T-helper 17 cell (primary cell): ENCODE results near the gene ALG1. TPM values are rescaled to one million over a fixed set of nuclear protein-coding genes. Genes with fewer than 3 reads are reported as not detected.
"Not testable (repeated sequence)": the region's sequence is repeated elsewhere in the genome, so short reads cannot be mapped to it uniquely, and the experiment has no call there.

Experiments
- ATAC-seq: fragments of 150-1000 bp; cut with Tn5 transposase; 2 replicates; pipeline ENCODE4 v1.10.0; 2021; ENCODE audit warnings: mild to moderate bottlenecking, moderate library complexity
- DNase-seq, 3 donors: peaks; one replicate each; pipeline versions ENCODE4 v3.0.0 to v3.0.0-alpha.2; 2020 to 2021
- H3K9me3 ChIP-seq: one replicate; pipeline ENCODE4 v1.7.0; 2013; ENCODE audit warnings: low read length, mild to moderate bottlenecking; ENCODE audit not compliant: control insufficient read depth, poor library complexity, severe bottlenecking
- H3K27ac Mint-ChIP-seq: one replicate; pipeline ENCODE4 v1.8.0; 2022; ENCODE audit warnings: mild to moderate bottlenecking, moderate library complexity, mixed read lengths
- H3K27me3 Mint-ChIP-seq: one replicate; pipeline ENCODE4 v1.8.0; 2022; ENCODE audit warnings: mixed read lengths
- H3K36me3 Mint-ChIP-seq: one replicate; pipeline ENCODE4 v1.8.0; 2022; ENCODE audit warnings: low read depth, mixed read lengths
- H3K4me1 Mint-ChIP-seq: one replicate; pipeline ENCODE4 v1.8.0; 2022; ENCODE audit warnings: mild to moderate bottlenecking, mixed read lengths
- H3K4me3 Mint-ChIP-seq: one replicate; pipeline ENCODE4 v1.8.0; 2022; ENCODE audit warnings: mild to moderate bottlenecking, moderate library complexity, mixed read lengths
- total RNA-seq, 4 donors: library from RNA in 2 of 4; stranded (reverse) in 2 of 4; gene quantifications; one replicate each; pipeline ENCODE4 v1.2.3 and lab custom pipeline; 2022 to 2026

Gene ALG1
- total RNA-seq, 2 donors from 2014 or later, result 10.0 to 10.3 TPM

- no peak for ATAC-seq
- no peaks in the 10 kb centered on the region for H3K9me3 ChIP-seq
- no peaks in the 10 kb centered on the region for H3K27me3 Mint-ChIP-seq
- H3K27ac Mint-ChIP-seq, result peak overlapping the region; percentile 97
- peaks cover 16% of the 10 kb centered on the region for H3K4me1 Mint-ChIP-seq
- peaks cover 4% of the 10 kb centered on the region for H3K36me3 Mint-ChIP-seq
- DNase-seq, result no peak
- peak overlapping the region; percentile 96 for H3K4me3 Mint-ChIP-seq
These were observed 963 bp downstream of the ALG1 start for GRCh38 chr16:5072334-5073278.

GRCh38 chr16:5073279-5073629, 1.6 kb downstream of the ALG1 start:
- H3K27ac Mint-ChIP-seq, result no peak overlapping the region
- peaks cover 4% of the 10 kb centered on the region for H3K36me3 Mint-ChIP-seq
- H3K27me3 Mint-ChIP-seq, result no peaks in the 10 kb centered on the region

GRCh38 chr16:5073771-5074170, 2.1 kb downstream of the ALG1 start:
- H3K9me3 ChIP-seq, H3K27me3 Mint-ChIP-seq, H3K27ac Mint-ChIP-seq, DNase-seq, ATAC-seq, H3K36me3 Mint-ChIP-seq, H3K4me3 Mint-ChIP-seq: not testable (repeated sequence)
- peaks cover 16% of the 10 kb centered on the region for H3K4me1 Mint-ChIP-seq

More at GRCh38 chr16:5073279-5073629, 1.6 kb downstream of the ALG1 start:
- H3K4me3 Mint-ChIP-seq, result peak overlapping the region; percentile 96
- no peaks in the 10 kb centered on the region for H3K9me3 ChIP-seq
- H3K4me1 Mint-ChIP-seq, result peaks cover 16% of the 10 kb centered on the region
- DNase-seq (no peak), ATAC-seq (no peak)

- H3K36me3 Mint-ChIP-seq, result peaks cover 4% of the 10 kb centered on the region
- no peak overlapping the region for H3K27ac Mint-ChIP-seq
- no peak overlapping the region for H3K4me3 Mint-ChIP-seq
These were observed 4.0 kb downstream of the ALG1 start for GRCh38 chr16:5075637-5076036.

GRCh38 chr16:5077304-5077703, 5.7 kb downstream of the ALG1 start:
- H3K27me3 Mint-ChIP-seq, result no peaks in the 10 kb centered on the region
- H3K36me3 Mint-ChIP-seq, result peaks cover 4% of the 10 kb centered on the region
- H3K27ac Mint-ChIP-seq, result no peak overlapping the region
- no peak for ATAC-seq
- no peaks in the 10 kb centered on the region for H3K9me3 ChIP-seq
- DNase-seq, result no peak
- H3K4me3 Mint-ChIP-seq, result no peak overlapping the region
- peaks cover 7% of the 10 kb centered on the region for H3K4me1 Mint-ChIP-seq

More at GRCh38 chr16:5075637-5076036, 4.0 kb downstream of the ALG1 start:
- H3K27me3 Mint-ChIP-seq, result no peaks in the 10 kb centered on the region
- ATAC-seq (no peak), DNase-seq (no peak)
- H3K9me3 ChIP-seq, result no peaks in the 10 kb centered on the region
- H3K4me1 Mint-ChIP-seq, result peaks cover 16% of the 10 kb centered on the region

- Mint-ChIP-seq H3K27ac (no peak overlapping the region), H3K4me3 (no peak overlapping the region), H3K36me3 (peaks cover 4% of the 10 kb centered on the region), H3K27me3 (no peaks in the 10 kb centered on the region), H3K4me1 (no peaks in the 10 kb centered on the region)
- DNase-seq (no peak), ATAC-seq (no peak)
- no peaks in the 10 kb centered on the region for H3K9me3 ChIP-seq
These were observed 7.0 kb downstream of the ALG1 start for GRCh38 chr16:5078626-5079025.

- not testable (repeated sequence) for DNase-seq, H3K36me3 Mint-ChIP-seq, ATAC-seq, H3K27me3 Mint-ChIP-seq, H3K9me3 ChIP-seq, H3K4me3 Mint-ChIP-seq, H3K4me1 Mint-ChIP-seq
- H3K27ac Mint-ChIP-seq, result peak overlapping the region; percentile 53
These were observed 8.8 kb downstream of the ALG1 start for GRCh38 chr16:5080461-5080860.

- H3K9me3 ChIP-seq, DNase-seq, H3K27ac Mint-ChIP-seq, ATAC-seq, H3K4me3 Mint-ChIP-seq, H3K36me3 Mint-ChIP-seq, H3K4me1 Mint-ChIP-seq, H3K27me3 Mint-ChIP-seq: not testable (repeated sequence)
These were observed 9.4 kb downstream of the ALG1 start for GRCh38 chr16:5080996-5081395.

- H3K27me3 Mint-ChIP-seq, H3K4me3 Mint-ChIP-seq, DNase-seq, H3K36me3 Mint-ChIP-seq, H3K4me1 Mint-ChIP-seq, ATAC-seq, H3K9me3 ChIP-seq: not testable (repeated sequence)
- peak overlapping the region; percentile 68 for H3K27ac Mint-ChIP-seq
These were observed 12.0 kb downstream of the ALG1 start for GRCh38 chr16:5083646-5084045.

GRCh38 chr16:5084099-5084731, 12.6 kb downstream of the ALG1 start:
- not testable (repeated sequence) for H3K4me3 Mint-ChIP-seq, ATAC-seq, H3K36me3 Mint-ChIP-seq, H3K9me3 ChIP-seq, H3K4me1 Mint-ChIP-seq, DNase-seq, H3K27me3 Mint-ChIP-seq
- H3K27ac Mint-ChIP-seq, result peak overlapping the region; percentile 68

- not testable (repeated sequence) for H3K9me3 ChIP-seq, H3K36me3 Mint-ChIP-seq, H3K4me3 Mint-ChIP-seq, ATAC-seq, H3K27me3 Mint-ChIP-seq, H3K27ac Mint-ChIP-seq, H3K4me1 Mint-ChIP-seq
- DNase-seq, result peak; percentile 22 to 51 (median 30)
These were observed 13.2 kb downstream of the ALG1 start for GRCh38 chr16:5084802-5085201.

- H3K4me1 Mint-ChIP-seq, DNase-seq, H3K9me3 ChIP-seq, H3K4me3 Mint-ChIP-seq, H3K36me3 Mint-ChIP-seq, ATAC-seq, H3K27me3 Mint-ChIP-seq, H3K27ac Mint-ChIP-seq: not testable (repeated sequence)
These were observed 14.1 kb downstream of the ALG1 start for GRCh38 chr16:5085716-5086115.

- H3K27ac Mint-ChIP-seq, H3K4me1 Mint-ChIP-seq, H3K36me3 Mint-ChIP-seq, ATAC-seq, DNase-seq, H3K27me3 Mint-ChIP-seq, H3K9me3 ChIP-seq: not testable (repeated sequence)
- peak overlapping the region; percentile 2 for H3K4me3 Mint-ChIP-seq
These were observed 16.6 kb downstream of the ALG1 start for GRCh38 chr16:5088086-5088790.
